ENCODE measurements around the gene HBB.

- TF ChIP-seq POLR2A (IDR thresholded peaks at IDR 0.05; ENCODE audit: low read depth, low read length) (no peak), CTCF (IDR thresholded peaks at IDR 0.05; ENCODE audit: extremely low read depth in 1 of 2, insufficient read depth in 1 of 2, low read depth in 1 of 2, low read length in 2 of 2) (no peak), JUN (IDR thresholded peaks at IDR 0.05; ENCODE audit: borderline replicate concordance, insufficient read depth, insufficient read length, low read depth) (no peak), EZH2 (IDR thresholded peaks at IDR 0.05; ENCODE audit: borderline replicate concordance, low read depth, low read length, severe bottlenecking) (no peak)
Measured at GRCh38 chr11:5274395-5274794, 47.5 kb upstream of the HBB start.
